NCI-H1048 (cell line): Measurements from ENCODE around the gene CLEC3B.
"Not testable (repeated sequence)": the region's sequence is repeated elsewhere in the genome, so short reads cannot be mapped to it uniquely, and the experiment has no call there.

Experiments
- DNase-seq: peaks from one replicate; lab custom pipeline; 2025; lab: John Stamatoyannopoulos, UW

The CLEC3B gene

DNA sequence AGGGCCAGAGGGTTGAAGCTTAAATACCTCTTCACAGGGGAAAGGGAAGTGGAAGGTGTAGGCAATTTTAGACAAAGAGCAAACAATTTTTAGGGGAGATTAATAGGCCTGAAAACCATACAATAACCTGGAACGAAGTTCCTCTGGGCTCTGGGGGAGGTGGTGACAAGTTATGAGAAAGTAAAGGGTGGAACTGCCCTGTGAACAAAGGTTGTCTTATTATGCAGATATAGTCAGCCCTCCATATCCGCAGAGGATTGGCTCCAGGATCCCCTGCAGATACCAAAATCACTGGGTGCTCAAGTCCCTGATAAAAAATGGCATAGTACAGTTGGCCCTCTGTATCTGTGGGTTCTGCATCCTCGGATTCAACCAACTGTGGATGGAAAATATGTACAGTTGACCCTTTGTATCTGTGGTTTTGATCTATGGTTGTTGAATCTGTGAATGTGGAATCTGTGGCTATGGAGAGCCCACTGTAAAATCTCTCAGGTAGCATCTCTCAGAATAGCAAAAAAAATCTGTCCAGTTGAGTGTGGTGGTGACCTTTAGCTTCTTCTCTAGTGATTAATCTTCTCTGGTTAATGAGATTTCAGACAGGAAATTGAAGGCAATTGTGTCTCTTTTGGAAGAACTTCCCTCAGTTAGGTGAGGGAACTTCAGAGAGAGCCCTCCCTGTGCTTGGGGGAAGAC lies 40.2 kb downstream of the CLEC3B start:
- DNase-seq, result no peak

DNA sequence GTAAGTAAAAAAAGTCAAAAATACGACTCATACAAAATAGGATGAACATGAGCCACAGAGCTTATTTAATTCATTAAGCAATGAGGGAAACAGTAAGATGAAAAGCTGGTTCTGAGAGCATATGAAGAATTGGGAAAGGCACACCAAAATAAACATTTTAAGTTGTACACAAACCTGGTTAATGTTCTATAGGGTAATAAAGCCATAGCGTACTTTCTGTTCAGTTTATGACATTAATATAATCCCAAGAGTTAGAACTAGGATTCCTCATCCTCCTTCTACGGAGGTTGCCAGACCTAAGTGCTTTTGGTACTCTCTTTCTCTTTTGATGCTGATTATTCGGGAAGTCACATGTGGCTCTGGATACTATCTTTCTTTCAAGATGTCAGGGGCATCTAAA lies 41.4 kb downstream of the CLEC3B start:
- no peak for DNase-seq

DNA sequence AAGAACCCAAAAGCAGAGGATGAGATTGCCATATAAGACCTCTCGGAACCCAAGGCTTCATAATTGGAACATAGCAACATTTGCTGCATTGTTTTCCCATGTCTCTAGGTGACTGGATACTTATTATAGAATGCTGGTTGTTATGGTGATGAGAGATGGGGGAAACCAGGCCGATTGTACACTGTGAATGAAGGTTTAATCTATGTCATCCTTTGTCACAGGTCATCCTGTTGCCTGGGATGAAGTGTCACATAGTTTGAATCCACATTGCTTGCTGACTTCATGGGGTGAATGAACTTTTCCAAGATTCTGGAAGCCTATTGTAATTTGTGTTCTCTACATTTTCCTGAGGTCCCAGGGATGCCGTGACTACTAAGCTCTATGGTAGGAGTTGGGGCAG lies 41.8 kb downstream of the CLEC3B start:
- DNase-seq, result no peak

DNA sequence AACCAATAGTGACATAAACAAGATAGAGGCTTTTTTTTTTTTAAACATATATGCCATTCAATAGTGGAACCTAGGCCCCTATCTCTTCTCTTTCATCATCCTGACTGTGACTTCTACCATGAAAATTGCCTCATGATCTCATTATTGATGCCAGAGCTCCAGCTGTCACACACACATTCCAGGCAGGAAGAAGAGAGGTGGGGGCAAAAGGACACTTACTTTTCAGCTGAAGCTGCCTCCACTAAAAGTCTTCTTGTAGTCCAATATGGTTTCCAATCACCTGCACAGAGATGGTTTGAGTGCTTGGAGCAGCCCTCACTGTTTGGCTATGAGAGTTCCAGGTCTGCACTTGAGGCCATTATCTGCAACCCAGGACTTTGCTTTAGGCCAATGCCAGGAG lies 45.0 kb downstream of the CLEC3B start:
- DNase-seq, result no peak

- no peak for DNase-seq
Measured at GRCh38 chr3:45075821-45076625, 49.9 kb downstream of the CLEC3B start.

DNA sequence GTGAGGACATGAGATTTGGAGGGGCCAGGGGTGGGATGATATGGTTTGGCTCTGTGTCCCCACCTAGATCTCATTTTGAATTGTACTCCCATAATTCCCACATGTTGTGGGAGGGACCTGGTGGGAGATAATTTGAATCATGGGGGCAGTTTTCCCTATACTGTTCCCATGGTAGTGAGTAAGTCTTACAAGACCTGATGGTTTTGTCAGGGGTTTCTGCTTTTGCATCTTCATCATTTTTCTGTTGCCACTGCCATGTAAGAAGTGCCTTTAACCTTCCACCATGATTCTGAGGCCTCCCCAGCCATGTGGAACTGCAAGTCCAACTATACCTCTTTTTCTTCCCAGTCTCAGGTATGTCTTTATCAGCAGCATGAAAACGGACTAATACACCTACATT lies 52.2 kb downstream of the CLEC3B start:
- not testable (repeated sequence) for DNase-seq

GRCh38 chr3:45078910-45079522 lies 52.9 kb downstream of the CLEC3B start:
- no peak for DNase-seq

- no peak for DNase-seq
Measured at GRCh38 chr3:45079715-45080114, 53.6 kb downstream of the CLEC3B start.

GRCh38 chr3:45080824-45081223 lies 54.7 kb downstream of the CLEC3B start:
- no peak for DNase-seq

DNA sequence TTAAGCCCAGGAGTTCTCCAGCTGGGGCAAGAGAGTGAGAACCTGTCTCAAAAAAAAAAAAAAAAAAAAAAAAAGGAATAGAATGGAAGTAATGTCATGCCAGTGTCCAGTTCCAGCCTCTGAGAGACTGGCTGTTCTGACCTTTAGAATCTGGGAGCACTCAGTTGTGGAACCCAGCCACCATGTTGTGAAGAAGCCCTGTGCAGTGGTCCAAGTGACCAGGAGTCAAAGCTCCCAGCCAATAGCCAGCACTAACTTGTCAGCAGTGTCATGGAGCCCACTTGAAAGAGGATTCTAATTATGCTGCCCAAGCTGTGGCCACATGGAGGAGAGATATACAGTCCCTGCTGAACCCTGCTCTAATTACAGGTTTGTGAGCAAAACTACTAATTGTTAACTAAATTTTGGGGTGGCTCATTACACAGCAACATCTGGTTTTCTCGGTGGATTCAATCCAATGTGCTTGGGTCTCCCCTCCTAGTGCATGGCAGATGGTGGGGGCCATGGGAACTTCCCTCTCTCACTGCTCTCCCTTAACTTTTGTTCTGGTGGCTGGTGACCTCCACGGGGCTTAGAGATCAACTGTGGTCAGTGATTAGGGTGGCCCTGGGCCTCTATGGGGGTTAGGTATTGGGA lies 55.5 kb downstream of the CLEC3B start:
- DNase-seq, result no peak

DNA sequence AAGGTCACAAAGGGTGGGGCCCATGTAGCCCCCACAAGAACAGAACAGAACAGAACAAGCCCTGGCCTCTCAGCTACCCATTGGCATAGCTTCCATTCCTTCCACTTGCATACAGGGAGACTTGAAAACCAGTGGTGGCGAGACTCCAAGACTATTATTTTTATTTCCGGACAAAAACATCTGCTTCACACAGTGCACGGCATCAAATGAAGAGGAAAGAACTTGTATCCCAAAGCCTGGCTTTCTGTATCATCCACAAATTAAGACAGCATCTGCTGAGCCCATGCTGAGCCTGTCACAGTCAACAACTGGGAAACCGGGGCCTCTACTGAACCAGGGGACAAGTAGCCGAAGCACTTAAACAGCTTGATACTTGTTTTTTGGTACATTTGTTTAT lies 56.0 kb downstream of the CLEC3B start:
- no peak for DNase-seq

GRCh38 chr3:45083023-45083422 lies 56.9 kb downstream of the CLEC3B start:
- DNase-seq, result no peak

- DNase-seq, result no peak
Measured at GRCh38 chr3:45084361-45084760, 58.3 kb downstream of the CLEC3B start.

DNA sequence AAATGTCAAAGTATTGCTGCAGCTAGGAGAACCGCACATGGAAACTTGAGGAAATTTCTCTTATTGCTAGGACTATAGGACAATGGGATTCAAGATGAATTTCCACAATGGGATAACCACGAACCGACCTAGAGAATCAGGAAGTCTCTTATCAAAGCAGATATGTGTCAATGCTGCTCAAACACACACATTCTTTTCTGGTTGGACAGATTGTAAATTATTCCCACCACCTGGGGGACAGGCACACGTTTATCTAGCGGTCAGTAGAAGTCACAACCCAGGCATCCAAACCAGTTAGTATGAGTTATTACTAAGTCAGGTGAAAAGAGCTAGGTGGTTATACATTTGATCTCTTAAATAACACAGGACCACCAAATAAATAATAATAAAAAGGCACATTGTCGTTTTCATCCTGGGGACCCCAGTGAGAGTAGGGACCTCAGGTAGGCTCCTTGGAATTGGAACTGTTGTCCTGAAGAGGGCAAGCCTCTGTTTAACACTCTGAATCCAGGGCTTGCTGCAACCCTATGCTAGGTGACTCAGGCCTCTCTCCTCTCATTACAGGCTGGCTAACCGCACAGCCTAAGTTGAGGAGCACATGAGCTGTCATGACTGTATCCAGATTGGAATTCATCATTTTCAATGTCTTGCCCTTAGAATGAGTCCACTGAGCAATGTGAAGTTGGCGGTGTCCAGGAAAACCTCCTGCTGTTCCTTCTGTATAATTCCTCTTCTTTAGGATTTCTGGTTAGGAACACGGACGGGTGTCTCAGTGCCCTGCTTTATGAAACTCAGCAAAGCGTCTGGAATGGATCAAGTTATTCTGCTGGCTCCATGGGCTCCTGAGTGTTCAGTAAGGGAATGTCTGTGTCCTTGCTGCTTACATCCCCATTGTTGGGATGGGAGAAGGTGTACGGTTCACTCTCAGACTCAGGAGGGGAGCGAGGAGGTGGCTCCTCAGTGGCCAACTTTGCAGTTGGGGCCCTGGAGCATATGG lies 59.0 kb downstream of the CLEC3B start:
- no peak for DNase-seq
